ENCODE data around the gene ARCN1. TPM values are rescaled to one million over a fixed set of nuclear protein-coding genes. Genes with fewer than 3 reads are reported as not detected.

The ARCN1 gene
- total and polyA plus RNA-seq, 9 of the 15 experiments (the other 6 are each of a cell fraction or from before 2014, with no cell fraction given), result 30.0 to 224 (median 76.4) TPM

DNA sequence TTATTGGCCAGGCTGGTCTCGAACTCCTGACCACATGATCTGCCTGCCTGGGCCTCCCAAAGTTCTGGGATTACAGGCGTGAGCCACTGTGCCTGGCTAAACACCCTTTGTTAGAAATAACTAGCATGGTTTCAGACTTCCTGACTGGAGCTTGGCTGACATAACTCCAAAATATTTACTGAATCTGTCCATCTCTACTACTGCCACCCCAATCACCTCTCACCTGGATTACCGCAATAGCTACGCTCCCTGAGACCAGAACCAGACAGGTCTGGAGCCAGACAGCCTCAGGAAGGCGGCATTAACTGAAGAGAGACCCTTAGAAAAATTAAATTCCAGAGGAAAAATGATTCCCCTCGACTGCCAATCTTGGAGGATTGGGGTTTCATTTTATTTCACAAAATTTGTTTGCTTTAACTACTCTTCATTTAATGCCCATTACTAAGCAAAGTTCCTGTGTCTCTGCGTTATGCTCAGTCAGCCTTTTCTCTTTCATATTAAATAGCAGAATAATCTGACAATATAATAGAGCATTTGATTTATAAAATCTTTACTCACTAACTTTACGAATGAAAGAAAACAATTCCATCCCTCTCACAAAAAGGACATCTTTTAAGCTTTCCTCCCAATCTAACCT, 28.1 kb upstream of the ARCN1 start:
- Histone ChIP-seq H3K4me1 (replicated peaks in 1 of 2; ENCODE audit: control insufficient read depth in 2 of 2, insufficient read depth in 2 of 2, low read length in 2 of 2) (peaks cover 0 to 9% of the 10 kb centered on the region in 2 experiments; a peak in 2 of 5 replicates), H3K27me3 (ENCODE audit: control insufficient read depth in 2 of 2, insufficient read depth in 2 of 2, low read length in 2 of 2) (no peaks in the 10 kb centered on the region), H3K4me2 (ENCODE audit: insufficient read depth, low read length) (no peak overlapping the region), H4K20me1 (replicated peaks; ENCODE audit: control insufficient read depth, insufficient read depth, low read length) (no peaks in the 10 kb centered on the region), H3K9ac (ENCODE audit: insufficient read depth in 1 of 2, low read depth in 2 of 2, low read length in 2 of 2) (no peak overlapping the region), H3K4me3 (no peak overlapping the region), H3K79me2 (ENCODE audit: control insufficient read depth, insufficient read depth, low read length) (no peaks in the 10 kb centered on the region), H3K36me3 (ENCODE audit: control insufficient read depth, insufficient read depth, low read length) (no peaks in the 10 kb centered on the region), H3K9me1 (ENCODE audit: control insufficient read depth, insufficient read depth, low read length) (no peaks in the 10 kb centered on the region), H3K9me3 (replicated peaks; ENCODE audit: control insufficient read depth, insufficient read depth, low read depth, low read length) (no peaks in the 10 kb centered on the region), H3K27ac (ENCODE audit: extremely low read depth, low read depth, low read length) (no peak overlapping the region), H2AFZ (ENCODE audit: low read depth, low read length) (no peak overlapping the region)
- ChIA-PET POLR2A (no interaction called here), CTCF (ENCODE audit: low intra/inter-chr PET ratio) (no interaction called here)
- in situ Hi-C loops (cut with MboI), result no loop called here
- no peak for DNase-seq (ENCODE audit: extremely low read depth in 1 of 4, low spot score in 3 of 4)
- WGBS (ENCODE audit: insufficient coverage, low coverage, missing lambda C conversion rate), result 49% methylated on average over 8 of the region's 8 CpGs
- intact Hi-C loops (cut with micrococcal nuclease), result no loop called here
- TF ChIP-seq ZNF316 (IDR thresholded peaks at IDR 0.05) (peak; percentile 62), RBM22 (IDR thresholded peaks at IDR 0.05; ENCODE audit: low read depth, low read length, poor library complexity, severe bottlenecking) (no peak), MAFF (IDR thresholded peaks at IDR 0.05; ENCODE audit: low read length) (peak; percentile 13; the same call in 1 of the 2 replicates)
- BruUV-seq (replicated peaks), result no TSS peak
- no peak for ATAC-seq
- FAIRE-seq, result no peak

DNA sequence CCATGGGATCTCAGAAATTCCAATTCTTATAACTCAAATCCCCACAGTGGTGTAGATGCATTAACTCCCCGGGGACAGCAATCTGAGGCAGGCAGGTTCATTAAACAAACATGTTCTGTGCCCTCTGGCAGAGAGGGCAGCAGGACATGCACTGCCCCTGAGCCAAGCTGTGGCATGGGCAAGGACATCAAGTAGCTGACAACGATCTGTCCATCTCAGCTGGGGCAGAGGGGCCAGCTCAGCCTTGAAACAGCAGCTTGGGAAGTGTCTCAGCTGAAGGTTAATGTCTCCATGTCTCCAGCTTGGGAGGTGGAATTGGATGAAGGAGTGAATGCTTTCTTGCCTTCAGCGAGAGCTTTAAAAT, 27.6 kb upstream of the ARCN1 start:
- Histone ChIP-seq H3K27ac (ENCODE audit: extremely low read depth, low read depth, low read length) (no peak overlapping the region), H3K9ac (ENCODE audit: insufficient read depth in 1 of 2, low read depth in 2 of 2, low read length in 2 of 2) (no peak overlapping the region), H3K36me3 (ENCODE audit: control insufficient read depth, insufficient read depth, low read length) (no peaks in the 10 kb centered on the region), H3K9me1 (ENCODE audit: control insufficient read depth, insufficient read depth, low read length) (no peaks in the 10 kb centered on the region), H3K79me2 (ENCODE audit: control insufficient read depth, insufficient read depth, low read length) (no peaks in the 10 kb centered on the region), H3K4me2 (ENCODE audit: insufficient read depth, low read length) (no peak overlapping the region), H3K4me1 (replicated peaks in 1 of 2; ENCODE audit: control insufficient read depth in 2 of 2, insufficient read depth in 2 of 2, low read length in 2 of 2) (peaks cover 0 to 9% of the 10 kb centered on the region in 2 experiments; a peak in 2 of 5 replicates), H2AFZ (ENCODE audit: low read depth, low read length) (no peak overlapping the region), H4K20me1 (replicated peaks; ENCODE audit: control insufficient read depth, insufficient read depth, low read length) (no peaks in the 10 kb centered on the region), H3K27me3 (ENCODE audit: control insufficient read depth in 2 of 2, insufficient read depth in 2 of 2, low read length in 2 of 2) (no peaks in the 10 kb centered on the region), H3K9me3 (replicated peaks; ENCODE audit: control insufficient read depth, insufficient read depth, low read depth, low read length) (no peaks in the 10 kb centered on the region), H3K4me3 (no peak overlapping the region)
- DNase-seq (ENCODE audit: extremely low read depth in 1 of 4, low spot score in 3 of 4), result no peak
- in situ Hi-C loops (cut with MboI) (no loop called here), intact Hi-C loops (cut with micrococcal nuclease) (no loop called here)
- POLR2A ChIA-PET, result no interaction called here
- FAIRE-seq, result no peak
- 25% methylated on average over 3 of the region's 3 CpGs for WGBS (ENCODE audit: insufficient coverage, low coverage, missing lambda C conversion rate)
- CTCF ChIA-PET (ENCODE audit: low intra/inter-chr PET ratio), result no interaction called here
- TSS peak; percentile 36 for BruUV-seq (replicated peaks)
- no peak for ATAC-seq
- no peak for TF ChIP-seq TEAD4 (IDR thresholded peaks at IDR 0.05; ENCODE audit: low read length)
- TF ChIP-seq TEAD4 (CRISPR knock-in tag; IDR thresholded peaks at IDR 0.05; ENCODE audit: borderline replicate concordance), result no peak
- TF ChIP-seq, protein P1, sequence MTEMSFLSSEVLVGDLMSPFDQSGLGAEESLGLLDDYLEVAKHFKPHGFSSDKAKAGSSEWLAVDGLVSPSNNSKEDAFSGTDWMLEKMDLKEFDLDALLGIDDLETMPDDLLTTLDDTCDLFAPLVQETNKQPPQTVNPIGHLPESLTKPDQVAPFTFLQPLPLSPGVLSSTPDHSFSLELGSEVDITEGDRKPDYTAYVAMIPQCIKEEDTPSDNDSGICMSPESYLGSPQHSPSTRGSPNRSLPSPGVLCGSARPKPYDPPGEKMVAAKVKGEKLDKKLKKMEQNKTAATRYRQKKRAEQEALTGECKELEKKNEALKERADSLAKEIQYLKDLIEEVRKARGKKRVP (CRISPR knock-in tag; IDR thresholded peaks at IDR 0.05), result no peak
- no peak for TF ChIP-seq ILK (tag; IDR thresholded peaks at IDR 0.05; ENCODE audit: borderline replicate concordance, low read depth)
- TF ChIP-seq, protein P2, sequence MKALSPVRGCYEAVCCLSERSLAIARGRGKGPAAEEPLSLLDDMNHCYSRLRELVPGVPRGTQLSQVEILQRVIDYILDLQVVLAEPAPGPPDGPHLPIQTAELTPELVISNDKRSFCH (CRISPR knock-in tag; IDR thresholded peaks at IDR 0.05), result no peak
- TF ChIP-seq, protein P2 (tag; IDR thresholded peaks at IDR 0.05), result no peak
- no peak for TF ChIP-seq SLC30A9 (CRISPR knock-in tag; IDR thresholded peaks at IDR 0.05)
- TF ChIP-seq SP2 (IDR thresholded peaks at IDR 0.05; ENCODE audit: extremely low read depth, low read depth, low read length, poor library complexity, severe bottlenecking), result no peak
- TF ChIP-seq NFIC (IDR thresholded peaks at IDR 0.05), result no peak
- TF ChIP-seq ZNF124 (CRISPR knock-in tag; IDR thresholded peaks at IDR 0.05), result no peak
- no peak for TF ChIP-seq KLF6 (CRISPR knock-in tag; IDR thresholded peaks at IDR 0.05; ENCODE audit: borderline replicate concordance)
- TF ChIP-seq, protein P3, sequence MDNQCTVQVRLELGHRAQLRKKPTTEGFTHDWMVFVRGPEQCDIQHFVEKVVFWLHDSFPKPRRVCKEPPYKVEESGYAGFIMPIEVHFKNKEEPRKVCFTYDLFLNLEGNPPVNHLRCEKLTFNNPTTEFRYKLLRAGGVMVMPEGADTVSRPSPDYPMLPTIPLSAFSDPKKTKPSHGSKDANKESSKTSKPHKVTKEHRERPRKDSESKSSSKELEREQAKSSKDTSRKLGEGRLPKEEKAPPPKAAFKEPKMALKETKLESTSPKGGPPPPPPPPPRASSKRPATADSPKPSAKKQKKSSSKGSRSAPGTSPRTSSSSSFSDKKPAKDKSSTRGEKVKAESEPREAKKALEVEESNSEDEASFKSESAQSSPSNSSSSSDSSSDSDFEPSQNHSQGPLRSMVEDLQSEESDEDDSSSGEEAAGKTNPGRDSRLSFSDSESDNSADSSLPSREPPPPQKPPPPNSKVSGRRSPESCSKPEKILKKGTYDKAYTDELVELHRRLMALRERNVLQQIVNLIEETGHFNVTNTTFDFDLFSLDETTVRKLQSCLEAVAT (IDR thresholded peaks at IDR 0.05), result no peak

Measured in K562 (cell line).